WTC11 (cell line): ENCODE results near the gene VASH1.

Experiments used
- CDX4 ChIP-seq: fragments of 250-450 bp; sonication (Bioruptor Pico); IDR thresholded peaks from 2 replicates; pipeline ENCODE4 v1.9.0; 2021; ENCODE audit warnings: moderate library complexity, mild to moderate bottlenecking, inconsistent platforms, borderline replicate concordance
- CTCF ChIP-seq: fragments of 200-600 bp; IDR thresholded peaks from 2 replicates; pipeline ENCODE4 v1.8.0; 2022; ENCODE audit warnings: antibody characterized with exemption
- NR3C1 ChIP-seq: sonication (generic); formaldehyde crosslinking; conservative IDR thresholded peaks from 2 replicates; pipeline ENCODE4 v1.8.1; 2023; ENCODE audit warnings: low read depth, mild to moderate bottlenecking, missing genetic modification reagents
- TCF7 ChIP-seq: sonication (generic); formaldehyde crosslinking; IDR thresholded peaks from 2 replicates; pipeline ENCODE4 v1.8.0; 2022; ENCODE audit warnings: mild to moderate bottlenecking, low read depth, missing genetic modification reagents, moderate library complexity

- TF ChIP-seq CDX4 (CRISPR knock-in tag) (no peak), CTCF (no peak), NR3C1 (CRISPR knock-in tag) (no peak), TCF7 (CRISPR knock-in tag) (no peak)
Observed at GRCh38 chr14:76780360-76780759, 19.1 kb downstream of the VASH1 start.
